GM03348 (cell line): ENCODE results near the gene EML4.
"Not testable (repeated sequence)": the region's sequence is repeated elsewhere in the genome, so short reads cannot be mapped to it uniquely, and the experiment has no call there.

Experiments
- DNase-seq: peaks from one replicate; pipeline ENCODE4 v3.0.0; 2012; ENCODE audit warnings: low spot score

Gene EML4

GRCh38 chr2:42335514-42336104 is 166.5 kb downstream of the EML4 start:
- DNase-seq, result no peak

GRCh38 chr2:42336361-42336965 is 167.3 kb downstream of the EML4 start:
- DNase-seq, result no peak

DNA sequence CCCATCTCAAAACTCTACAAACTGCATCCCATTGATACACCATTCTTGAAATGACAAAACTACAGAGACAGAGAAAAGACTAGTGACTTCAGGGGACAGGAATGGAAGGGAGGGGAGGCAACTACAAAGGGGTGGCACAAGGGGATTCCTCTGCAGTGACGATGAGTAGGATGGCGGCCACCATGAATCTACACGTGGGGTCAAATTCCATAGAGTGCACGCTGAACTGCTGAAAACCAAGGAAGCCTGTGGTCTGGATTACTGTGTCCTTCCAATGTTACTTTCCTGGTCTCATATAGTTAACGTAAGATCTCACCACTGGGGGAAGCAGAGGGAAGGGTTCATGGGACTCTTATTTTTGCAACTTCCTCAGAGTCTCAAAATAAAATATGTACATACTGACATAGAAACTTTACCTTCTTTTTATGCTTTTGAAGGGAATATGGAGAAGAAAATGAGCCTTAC is 168.2 kb downstream of the EML4 start:
- no peak for DNase-seq

DNA sequence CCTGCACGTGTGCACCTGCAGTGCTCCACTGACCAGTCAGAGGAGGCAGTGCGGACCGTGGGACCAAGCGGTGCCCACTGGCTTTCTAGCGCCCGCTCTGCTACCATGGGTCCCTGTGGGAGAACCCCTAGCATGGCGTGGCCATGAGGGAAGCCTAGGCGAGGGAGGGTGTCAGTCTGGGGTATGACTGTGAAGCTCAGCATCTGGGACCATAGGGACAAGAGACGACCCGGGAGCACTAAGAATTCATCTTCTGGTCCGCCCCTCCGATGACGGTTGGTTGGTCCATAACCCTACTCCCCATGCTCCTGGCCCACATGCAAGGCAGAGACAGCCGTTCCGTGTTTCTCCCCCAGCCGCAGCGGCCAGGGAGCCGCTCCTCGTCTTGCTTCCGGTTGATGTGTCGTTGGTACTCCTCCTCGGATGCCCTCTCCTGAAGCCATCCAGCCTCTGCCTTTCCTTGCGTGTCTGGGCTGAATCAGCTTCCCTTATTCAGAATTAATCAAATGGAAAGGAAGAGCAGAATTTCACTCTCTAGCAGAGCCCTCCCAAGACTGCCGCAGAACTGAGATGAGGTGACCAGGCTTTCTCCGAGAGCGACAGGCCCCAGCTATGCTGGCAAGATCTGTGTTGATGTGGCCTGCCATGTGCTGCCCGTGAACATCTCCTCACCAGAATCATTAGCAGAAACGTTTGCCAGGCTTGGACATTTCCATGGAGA is 168.9 kb downstream of the EML4 start:
- DNase-seq, result no peak

GRCh38 chr2:42338567-42339190 is 169.5 kb downstream of the EML4 start:
- no peak for DNase-seq

DNA sequence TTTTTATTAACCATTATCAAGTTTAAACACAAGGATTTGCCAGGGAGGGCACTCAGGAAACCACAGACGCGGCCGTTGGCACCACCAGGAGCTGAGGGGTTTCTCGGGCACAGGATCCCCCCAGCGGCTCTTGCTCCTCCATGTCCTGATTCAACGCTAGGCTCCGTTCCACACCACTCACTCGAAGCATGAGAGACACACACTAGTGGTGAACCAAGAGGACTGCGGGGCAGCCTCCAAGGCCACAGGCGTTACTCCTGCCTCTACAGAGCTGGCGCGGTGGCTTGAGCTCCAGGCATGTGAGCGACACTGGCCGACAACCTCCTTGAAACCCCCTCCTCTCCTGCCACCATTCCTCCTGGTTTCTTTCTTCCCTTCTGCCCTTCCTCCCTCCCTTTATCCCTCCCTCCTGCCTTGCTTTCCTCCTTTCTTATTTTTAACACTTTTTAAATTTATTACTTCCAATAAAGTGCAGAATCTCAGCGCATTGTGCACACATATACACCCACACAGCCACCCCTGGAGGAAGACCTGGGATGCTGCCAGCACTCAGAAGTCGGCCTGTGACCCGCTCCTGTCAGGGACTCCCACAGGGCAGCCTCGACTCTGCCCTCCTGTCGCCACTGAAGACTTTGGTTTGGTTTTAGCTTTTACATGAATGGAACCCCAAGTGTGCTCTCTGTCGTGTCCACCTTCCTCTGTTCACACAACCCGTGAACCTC is 170.2 kb downstream of the EML4 start:
- no peak for DNase-seq

- no peak for DNase-seq
Observed at GRCh38 chr2:42340045-42340937, 171.1 kb downstream of the EML4 start.

DNA sequence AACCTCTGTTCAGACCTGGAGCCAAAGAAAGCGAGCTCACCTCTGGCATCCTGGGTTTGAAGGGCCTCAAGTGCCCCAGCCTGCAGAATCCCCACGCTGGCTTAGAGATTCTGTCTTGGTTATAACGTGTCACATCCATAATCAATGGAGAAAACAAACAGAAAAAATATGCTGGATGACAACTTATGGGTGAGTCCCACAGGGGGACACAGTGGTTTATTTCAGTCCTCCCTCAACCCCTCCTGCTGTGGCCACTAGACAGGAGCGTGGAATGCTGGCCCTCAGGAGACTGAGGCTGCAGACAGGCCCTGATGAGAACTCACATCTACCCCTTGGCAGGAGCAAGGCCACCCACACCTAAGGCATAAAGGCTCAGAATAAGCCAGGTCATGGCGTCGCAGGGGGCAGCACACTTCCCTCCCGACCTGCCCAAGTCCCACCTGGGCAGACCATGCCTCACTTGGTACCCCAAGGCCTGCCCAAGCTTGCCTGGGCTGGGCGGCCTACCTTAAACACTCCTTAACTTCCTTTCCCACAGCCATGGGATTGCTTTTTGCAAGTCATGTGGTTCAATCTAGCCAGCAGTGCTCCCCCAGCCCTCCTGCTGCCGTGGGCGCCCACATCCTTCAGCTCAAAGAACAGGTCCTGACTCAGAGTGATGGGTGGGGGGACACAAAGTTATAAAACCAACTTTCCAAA is 171.9 kb downstream of the EML4 start:
- no peak for DNase-seq

- DNase-seq, result peak; percentile 87
Observed at GRCh38 chr2:42342061-42342794, 173.1 kb downstream of the EML4 start.

DNA sequence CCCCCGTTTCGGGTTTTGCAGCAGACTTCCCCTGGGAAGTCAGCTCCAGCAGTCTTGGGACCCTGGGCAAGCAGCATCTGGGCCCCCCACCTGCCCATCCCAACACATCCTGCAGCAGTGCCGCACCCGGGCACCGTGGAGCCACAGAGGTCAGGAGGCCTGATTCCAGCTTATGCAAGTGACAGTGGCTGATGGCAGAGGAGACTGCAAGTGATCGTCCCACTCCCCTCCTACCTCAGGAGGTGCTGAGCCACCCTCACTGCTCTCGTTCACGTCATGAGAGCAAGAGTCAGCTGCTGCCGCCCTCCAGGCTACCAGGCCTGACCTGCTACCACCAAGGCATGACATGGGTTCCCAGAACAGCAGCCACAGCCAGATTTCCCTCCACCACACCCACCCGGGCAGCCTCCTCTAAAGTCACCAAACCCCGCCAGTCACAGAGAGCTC is 173.7 kb downstream of the EML4 start:
- no peak for DNase-seq

GRCh38 chr2:42345986-42346385 is 176.8 kb downstream of the EML4 start:
- no peak for DNase-seq

GRCh38 chr2:42346856-42347255 is 177.7 kb downstream of the EML4 start:
- not testable (repeated sequence) for DNase-seq

- DNase-seq, result not testable (repeated sequence)
Observed at GRCh38 chr2:42347518-42347917, 178.4 kb downstream of the EML4 start.

DNA sequence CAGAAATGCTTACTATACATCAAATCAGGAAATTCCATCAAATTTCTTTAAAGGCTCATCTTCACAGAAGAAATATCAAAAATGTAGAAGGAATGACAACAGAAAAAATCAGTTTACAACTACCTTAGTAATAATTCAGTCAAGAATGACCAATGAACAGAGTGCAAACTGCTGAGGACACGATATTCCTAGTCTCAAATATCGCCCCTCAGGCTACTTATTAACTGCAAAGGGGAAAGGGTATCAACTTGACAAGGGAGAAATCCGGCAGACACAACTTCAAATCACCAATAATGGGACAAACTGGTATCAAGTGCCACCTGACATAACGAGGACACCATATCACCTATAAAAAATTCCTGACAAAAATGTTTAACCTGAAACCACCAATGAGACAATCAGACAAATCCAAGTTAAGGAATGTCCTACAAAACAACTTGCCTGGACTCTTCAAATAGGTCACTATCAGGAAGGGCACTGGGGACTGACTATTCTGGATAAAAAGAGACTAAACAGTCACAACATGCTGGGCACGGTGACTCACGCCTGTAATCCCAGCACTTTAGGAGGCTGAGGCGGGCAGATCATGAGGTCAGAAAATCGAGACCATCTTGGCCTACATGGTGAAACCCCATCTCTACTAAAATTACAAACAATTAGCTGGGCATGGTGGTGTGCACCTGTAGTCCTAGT is 179.1 kb downstream of the EML4 start:
- no peak for DNase-seq

- DNase-seq, result no peak
Observed at GRCh38 chr2:42350434-42351063, 181.4 kb downstream of the EML4 start.

GRCh38 chr2:42351864-42352263 is 182.7 kb downstream of the EML4 start:
- no peak for DNase-seq

GRCh38 chr2:42353792-42354429 is 184.8 kb downstream of the EML4 start:
- no peak for DNase-seq

DNA sequence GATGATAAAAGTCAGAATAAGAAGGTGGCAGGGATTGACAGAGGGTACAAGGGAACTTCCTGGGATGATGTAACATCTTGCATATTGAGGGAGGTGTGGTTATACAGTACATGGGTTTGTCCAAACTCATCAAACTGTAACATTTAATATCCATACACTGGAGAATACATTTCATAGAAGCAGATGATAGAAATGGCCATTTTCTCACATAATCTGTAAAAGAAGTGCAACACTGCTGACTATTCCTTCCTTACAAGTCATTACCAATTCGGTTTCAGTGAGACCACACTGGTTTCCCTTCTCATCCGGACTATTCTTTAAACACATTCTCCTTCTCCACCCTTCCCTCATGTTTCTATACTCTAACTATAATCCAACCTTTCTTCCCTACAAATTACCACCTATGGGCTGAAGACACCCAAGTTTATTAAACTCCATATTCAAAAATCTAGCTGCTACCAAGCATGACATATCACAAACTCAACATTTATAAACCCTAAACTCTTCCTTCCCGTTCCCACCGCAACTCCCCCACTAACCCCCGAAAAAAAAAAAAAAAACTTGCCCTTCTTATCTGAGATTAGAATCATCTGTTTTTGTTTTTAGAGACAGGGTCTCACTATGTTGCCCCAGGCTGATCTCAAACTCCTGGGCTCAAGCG is 190.3 kb downstream of the EML4 start:
- peak; percentile 40 for DNase-seq
